ENCODE results near the gene HRH4.
A peak's percentile ranks its signal among the peaks of the same experiment; 100 is the strongest.

Gene HRH4

DNA sequence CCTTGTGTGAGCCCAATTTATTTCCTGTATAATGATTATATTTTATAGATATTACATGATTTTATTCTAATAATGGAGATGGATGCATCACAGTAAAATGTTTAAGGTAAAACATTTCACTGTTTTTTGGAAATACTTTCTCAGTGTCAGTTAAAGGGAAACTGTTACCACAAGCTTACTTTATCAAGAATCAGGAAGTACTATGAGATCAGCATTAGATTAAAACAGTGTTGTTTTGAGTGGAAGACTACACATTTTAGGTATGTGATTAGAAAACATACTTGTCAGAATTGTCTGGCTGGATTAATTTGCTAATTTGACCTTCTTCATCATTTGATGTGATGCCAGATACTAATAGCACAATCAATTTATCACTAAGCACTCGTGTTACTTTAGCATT lies at the start of gene HRH4:
Gene HRH4, plus strand, starts transcription at position 250 of the 400 bp plus-strand sequence. Its CDS starts 92 bp downstream, at position 342.
- no peak for DNase-seq

DNA sequence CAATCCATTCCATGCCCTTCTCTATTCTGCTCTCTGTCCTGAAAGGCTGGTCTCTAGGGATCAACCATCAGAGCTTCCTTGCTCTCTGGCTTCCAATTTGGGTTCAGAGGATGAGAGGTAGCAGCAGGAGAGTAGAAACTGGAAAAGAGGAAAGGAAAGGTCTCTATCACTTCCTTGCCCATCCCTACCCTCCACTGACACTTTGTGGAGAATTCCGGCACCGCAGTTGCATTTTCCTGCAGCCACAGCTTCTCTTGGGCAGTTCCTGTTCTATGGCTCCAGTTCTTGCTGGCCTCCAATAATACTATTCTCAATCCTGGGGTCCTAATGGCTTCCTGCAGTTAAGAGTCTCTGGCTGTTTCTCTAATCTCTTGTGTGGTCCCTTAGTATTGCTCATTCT lies 47.3 kb upstream of the HRH4 start:
- DNase-seq = no peak

- no peak for DNase-seq
Observed at GRCh38 chr18:24414349-24415003, 46.0 kb upstream of the HRH4 start.

DNA sequence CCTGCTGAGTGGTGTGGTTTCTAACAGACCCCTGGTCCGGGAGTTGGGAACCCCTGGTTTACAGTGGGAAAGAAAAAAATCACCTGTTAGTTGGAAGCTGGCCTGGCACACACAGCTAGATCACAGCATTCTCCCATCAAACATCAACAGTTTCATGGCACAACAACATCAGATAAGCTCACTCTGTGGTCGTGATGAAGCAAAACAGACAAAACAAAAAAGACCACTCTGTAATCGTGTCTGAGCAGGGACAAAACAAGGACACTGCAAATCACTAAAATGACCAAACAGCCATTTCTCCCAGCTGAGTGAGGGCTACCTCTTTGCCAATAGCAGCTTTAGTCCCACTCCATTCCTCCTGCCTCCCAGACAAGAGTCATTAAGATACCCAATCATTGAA lies 43.0 kb upstream of the HRH4 start:
- DNase-seq = no peak

GRCh38 chr18:24420551-24420950 lies 39.9 kb upstream of the HRH4 start:
- no peak for DNase-seq

GRCh38 chr18:24421831-24422230 lies 38.6 kb upstream of the HRH4 start:
- DNase-seq = no peak

- no peak for DNase-seq
Observed at GRCh38 chr18:24426073-24426397, 34.4 kb upstream of the HRH4 start.

- DNase-seq = peak; percentile 68
Observed at GRCh38 chr18:24426398-24427294, 33.8 kb upstream of the HRH4 start, which contains the start of gene IMPACT. IMPACT (plus strand) TSS chr18:24426670; CDS start chr18:24426757, 87 bp downstream.

GRCh38 chr18:24427484-24427883 lies 33.0 kb upstream of the HRH4 start:
- no peak for DNase-seq

- no peak for DNase-seq
Observed at GRCh38 chr18:24428709-24429108, 31.7 kb upstream of the HRH4 start.

DNA sequence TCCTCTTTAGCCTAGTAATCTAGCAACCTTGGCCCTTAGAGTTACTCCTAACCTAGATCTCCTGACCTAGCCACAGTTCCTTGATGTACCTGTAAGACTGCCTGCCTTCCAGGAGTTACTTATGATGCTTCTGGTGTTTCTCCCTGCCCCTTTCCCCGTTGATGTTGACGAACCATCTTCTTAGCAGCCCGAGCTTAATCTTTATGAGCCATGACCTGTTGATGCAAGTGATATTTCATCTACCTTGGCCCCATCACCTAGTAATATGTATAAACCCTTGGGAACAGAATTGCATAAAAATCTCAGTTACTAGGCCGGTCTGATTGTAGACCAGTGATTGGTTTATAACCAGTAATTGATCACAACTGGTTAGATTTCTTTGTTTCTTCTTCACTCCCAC lies 31.2 kb upstream of the HRH4 start:
- DNase-seq = no peak

GRCh38 chr18:24432618-24433017 lies 27.8 kb upstream of the HRH4 start:
- DNase-seq = no peak

- DNase-seq = no peak
Observed at GRCh38 chr18:24436939-24437338, 23.5 kb upstream of the HRH4 start.

DNA sequence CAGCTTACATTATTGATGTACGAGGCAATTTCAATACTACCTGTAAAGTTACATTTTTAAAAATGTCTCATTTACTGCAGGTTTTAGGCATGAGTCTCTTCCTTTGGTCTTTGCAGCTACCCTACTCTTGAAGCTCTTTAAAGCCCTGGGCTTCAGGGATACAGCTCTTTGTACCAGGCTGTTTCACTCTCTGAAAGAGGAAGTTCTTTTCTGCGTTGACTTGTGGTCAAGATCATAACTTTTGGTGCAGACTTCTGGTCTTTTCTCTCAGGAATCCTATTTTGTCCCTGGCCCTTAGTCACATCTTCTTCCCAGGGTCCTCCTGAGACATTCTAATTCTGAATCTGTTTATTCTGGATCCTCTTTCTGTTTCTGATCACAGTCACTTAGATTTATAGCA lies 16.6 kb upstream of the HRH4 start:
- DNase-seq = no peak

- DNase-seq = no peak
Observed at GRCh38 chr18:24446453-24446852, 14.0 kb upstream of the HRH4 start.

- DNase-seq = no peak
Observed at GRCh38 chr18:24446953-24447538, 13.4 kb upstream of the HRH4 start.

DNA sequence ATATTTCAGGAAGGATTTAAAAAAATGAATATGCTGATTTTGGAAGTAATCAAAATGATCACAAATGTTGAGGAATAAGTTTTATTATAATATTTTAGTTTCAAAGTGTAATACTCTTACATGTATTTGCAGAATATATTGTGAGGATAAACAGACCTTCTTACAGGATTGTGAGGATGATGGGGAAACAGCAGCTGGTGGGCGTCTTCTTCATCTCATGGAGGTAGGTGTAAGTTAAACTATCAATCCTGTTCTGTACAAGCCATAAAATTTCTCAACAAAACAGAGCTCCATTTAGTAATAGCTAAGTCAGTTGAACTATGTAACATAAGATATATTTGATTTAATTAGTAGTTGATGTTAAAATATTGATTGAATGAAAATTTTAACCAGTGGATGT lies 12.5 kb upstream of the HRH4 start:
- DNase-seq = no peak

DNA sequence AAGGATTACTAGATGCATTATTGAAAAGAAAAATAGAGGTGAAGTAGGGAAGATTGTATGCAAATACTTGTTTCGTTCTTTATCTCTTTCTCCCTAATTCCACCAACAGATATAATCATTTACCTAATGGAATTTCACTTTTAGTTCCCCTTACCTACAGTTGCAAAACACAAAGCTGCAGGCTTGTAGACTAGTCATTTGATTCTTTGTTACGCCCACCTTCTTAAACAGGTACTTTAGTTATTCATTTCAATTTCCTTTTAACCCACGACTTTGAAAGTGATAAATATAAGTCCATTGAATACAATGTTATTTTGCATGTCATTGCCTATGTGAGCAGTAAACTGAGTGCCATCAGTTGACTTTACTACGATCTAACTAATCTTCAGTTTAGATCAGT lies 3.9 kb upstream of the HRH4 start:
- DNase-seq = no peak

DNA sequence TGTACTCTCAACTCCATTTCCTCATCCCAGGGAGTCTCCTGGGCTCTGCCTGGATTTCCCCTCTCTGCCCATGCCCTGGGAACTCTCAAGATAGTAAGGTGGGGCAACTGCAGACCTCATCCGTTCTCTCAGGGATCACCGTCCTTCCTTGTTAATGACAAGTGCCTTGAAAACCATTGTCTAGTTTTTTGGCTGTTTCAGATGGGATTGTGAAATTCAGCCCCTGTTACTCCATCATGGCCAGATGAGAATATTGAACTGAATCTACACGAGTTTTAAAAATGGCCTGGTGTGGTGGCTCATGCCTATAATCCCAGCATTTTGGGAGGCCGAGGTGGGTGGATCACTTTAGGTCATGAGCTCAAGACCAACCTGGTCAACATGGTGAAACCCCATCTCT lies 665 bp upstream of the HRH4 start:
- DNase-seq = no peak

GRCh38 chr18:24461996-24462395 lies 1.6 kb downstream of the HRH4 start:
- no peak for DNase-seq

- DNase-seq = no peak
Observed at GRCh38 chr18:24462838-24463775, 2.7 kb downstream of the HRH4 start.

- no peak for DNase-seq
Observed at GRCh38 chr18:24465486-24465885, 5.0 kb downstream of the HRH4 start.

DNA sequence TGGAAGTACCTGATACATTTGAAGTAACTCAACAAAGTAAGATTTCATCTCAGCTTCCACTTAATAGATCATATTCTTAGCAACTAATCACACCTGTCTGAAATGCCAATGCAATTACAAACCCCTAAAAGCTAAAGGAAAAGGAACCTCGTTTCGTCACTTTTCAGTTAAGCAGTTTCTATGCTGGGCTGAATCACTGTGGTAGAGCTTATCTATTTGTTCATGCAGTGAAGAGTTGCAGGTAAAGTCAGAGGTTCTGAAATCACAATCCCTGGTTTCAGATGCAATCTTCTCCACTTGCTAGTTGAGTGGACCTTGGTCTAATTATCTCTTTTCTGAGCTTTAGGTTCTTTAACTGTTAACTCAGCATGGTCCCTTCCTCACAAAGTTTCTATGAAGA lies 6.3 kb downstream of the HRH4 start:
- DNase-seq = no peak

All from activated effector memory CD4-positive, alpha-beta T cell treated with Interleukin-2 at 50 U/mL for 16 hours (primary cell).